ENCODE measurements around the gene KSR1. TPM values are rescaled to one million over a fixed set of nuclear protein-coding genes. Genes with fewer than 3 reads are reported as not detected.

KSR1 gene
- total and polyA plus RNA-seq, 9 of the 15 experiments (the other 6 are each of a cell fraction or from before 2014, with no cell fraction given) = 1.4 to 51.7 (median 18.4) TPM

DNA sequence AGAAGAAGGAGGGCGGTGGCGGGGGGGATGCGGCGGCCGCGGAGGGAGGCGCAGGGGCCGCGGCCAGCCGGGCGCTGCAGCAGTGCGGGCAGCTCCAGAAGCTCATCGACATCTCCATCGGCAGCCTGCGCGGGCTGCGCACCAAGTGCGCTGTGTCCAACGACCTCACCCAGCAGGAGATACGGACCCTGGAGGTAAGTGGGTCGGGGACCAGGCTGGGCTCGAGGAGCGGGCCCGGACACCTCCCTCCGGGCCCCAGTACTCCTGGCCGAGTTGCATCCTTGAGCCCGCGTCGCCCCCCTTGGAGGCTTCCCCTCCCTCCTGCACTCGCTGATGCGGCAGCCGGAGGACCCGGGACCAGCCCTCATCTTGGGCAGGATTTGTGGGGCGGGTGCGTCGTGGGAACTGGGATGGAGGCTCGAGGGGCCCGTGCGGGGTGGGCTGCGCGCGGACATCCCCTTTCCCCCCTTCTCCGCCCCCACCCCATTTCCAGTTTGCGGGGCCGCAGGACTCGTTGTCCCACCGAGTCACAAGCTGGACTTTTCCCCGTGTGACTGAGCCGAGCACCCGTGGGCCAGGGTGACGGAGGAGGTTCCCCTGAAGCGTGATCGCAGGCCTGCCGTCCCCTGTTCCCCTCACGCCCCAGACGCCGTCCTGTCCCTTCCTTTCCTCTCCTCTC, 572 bp downstream of the KSR1 start (continued):
- TF ChIP-seq MCM5 (IDR thresholded peaks at IDR 0.05; ENCODE audit: low read depth) = no peak
- TF ChIP-seq ZNF408 (CRISPR knock-in tag; IDR thresholded peaks at IDR 0.05; ENCODE audit: low read depth) = no peak
- no peak for TF ChIP-seq NFIX (CRISPR knock-in tag; IDR thresholded peaks at IDR 0.05; ENCODE audit: low read depth)
- no peak for TF ChIP-seq HIVEP1 (CRISPR knock-in tag; IDR thresholded peaks at IDR 0.05)
- TF ChIP-seq, protein P1, sequence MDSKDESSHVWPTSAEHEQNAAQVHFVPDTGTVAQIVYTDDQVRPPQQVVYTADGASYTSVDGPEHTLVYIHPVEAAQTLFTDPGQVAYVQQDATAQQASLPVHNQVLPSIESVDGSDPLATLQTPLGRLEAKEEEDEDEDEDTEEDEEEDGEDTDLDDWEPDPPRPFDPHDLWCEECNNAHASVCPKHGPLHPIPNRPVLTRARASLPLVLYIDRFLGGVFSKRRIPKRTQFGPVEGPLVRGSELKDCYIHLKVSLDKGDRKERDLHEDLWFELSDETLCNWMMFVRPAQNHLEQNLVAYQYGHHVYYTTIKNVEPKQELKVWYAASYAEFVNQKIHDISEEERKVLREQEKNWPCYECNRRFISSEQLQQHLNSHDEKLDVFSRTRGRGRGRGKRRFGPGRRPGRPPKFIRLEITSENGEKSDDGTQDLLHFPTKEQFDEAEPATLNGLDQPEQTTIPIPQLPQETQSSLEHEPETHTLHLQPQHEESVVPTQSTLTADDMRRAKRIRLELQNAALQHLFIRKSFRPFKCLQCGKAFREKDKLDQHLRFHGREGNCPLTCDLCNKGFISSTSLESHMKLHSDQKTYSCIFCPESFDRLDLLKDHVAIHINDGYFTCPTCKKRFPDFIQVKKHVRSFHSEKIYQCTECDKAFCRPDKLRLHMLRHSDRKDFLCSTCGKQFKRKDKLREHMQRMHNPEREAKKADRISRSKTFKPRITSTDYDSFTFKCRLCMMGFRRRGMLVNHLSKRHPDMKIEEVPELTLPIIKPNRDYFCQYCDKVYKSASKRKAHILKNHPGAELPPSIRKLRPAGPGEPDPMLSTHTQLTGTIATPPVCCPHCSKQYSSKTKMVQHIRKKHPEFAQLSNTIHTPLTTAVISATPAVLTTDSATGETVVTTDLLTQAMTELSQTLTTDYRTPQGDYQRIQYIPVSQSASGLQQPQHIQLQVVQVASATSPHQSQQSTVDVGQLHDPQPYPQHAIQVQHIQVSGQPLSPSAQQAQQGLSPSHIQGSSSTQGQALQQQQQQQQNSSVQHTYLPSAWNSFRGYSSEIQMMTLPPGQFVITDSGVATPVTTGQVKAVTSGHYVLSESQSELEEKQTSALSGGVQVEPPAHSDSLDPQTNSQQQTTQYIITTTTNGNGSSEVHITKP (IDR thresholded peaks at IDR 0.05; ENCODE audit: partially characterized antibody) = no peak
- TF ChIP-seq ETS2 (tag; IDR thresholded peaks at IDR 0.05; ENCODE audit: borderline replicate concordance, poor library complexity, severe bottlenecking) = no peak
- TF ChIP-seq, protein P2, sequence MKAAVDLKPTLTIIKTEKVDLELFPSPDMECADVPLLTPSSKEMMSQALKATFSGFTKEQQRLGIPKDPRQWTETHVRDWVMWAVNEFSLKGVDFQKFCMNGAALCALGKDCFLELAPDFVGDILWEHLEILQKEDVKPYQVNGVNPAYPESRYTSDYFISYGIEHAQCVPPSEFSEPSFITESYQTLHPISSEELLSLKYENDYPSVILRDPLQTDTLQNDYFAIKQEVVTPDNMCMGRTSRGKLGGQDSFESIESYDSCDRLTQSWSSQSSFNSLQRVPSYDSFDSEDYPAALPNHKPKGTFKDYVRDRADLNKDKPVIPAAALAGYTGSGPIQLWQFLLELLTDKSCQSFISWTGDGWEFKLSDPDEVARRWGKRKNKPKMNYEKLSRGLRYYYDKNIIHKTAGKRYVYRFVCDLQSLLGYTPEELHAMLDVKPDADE (conservative IDR thresholded peaks at IDR 0.05; ENCODE audit: control insufficient read depth, low read depth, low read length) = no peak
- TF ChIP-seq STAT5B (CRISPR knock-in tag; IDR thresholded peaks at IDR 0.05) = no peak
